HepG2 (cell line): ENCODE measurements around the gene ARG1. TPM values are rescaled to one million over a fixed set of nuclear protein-coding genes. Genes with fewer than 3 reads are reported as not detected.
A peak's percentile ranks its signal among the peaks of the same experiment; 100 is the strongest.

Experiments
- BCL3 ChIP-seq: sonication (generic); formaldehyde crosslinking; IDR thresholded peaks from 2 replicates; pipeline ENCODE4 v1.5.1; 2020; ENCODE audit warnings: mild to moderate bottlenecking, missing genetic modification reagents, moderate library complexity
- CREM ChIP-seq, 2 experiments: sonication (generic) in 1 of 2; formaldehyde crosslinking in 1 of 2; IDR thresholded peaks; 2 replicates each; pipeline versions ENCODE4 v1.4.0 to v1.6.1; 2016 to 2020; ENCODE audit warnings: antibody characterized with exemption in 1 of 2, mild to moderate bottlenecking in 1 of 2, missing genetic modification reagents in 1 of 2
- FOXM1 ChIP-seq: sonication (generic); formaldehyde crosslinking; IDR thresholded peaks from 2 replicates; pipeline ENCODE4 v1.5.0; 2020; ENCODE audit warnings: missing genetic modification reagents
- HMG20B ChIP-seq: conservative IDR thresholded peaks from 2 replicates; pipeline ENCODE4 v1.6.1; 2016; ENCODE audit warnings: missing genetic modification reagents, missing compliant biosample characterization
- JARID2 ChIP-seq: sonication (generic); formaldehyde crosslinking; IDR thresholded peaks from 2 replicates; pipeline ENCODE4 v1.8.1; 2023; ENCODE audit warnings: missing genetic modification reagents, inconsistent platforms; ENCODE audit not compliant: insufficient replicate concordance
- NFIC ChIP-seq: IDR thresholded peaks from 2 replicates; pipeline ENCODE4 v1.6.1; 2012; ENCODE audit warnings: mild to moderate bottlenecking, low read length, inconsistent platforms
- PAX8 ChIP-seq: sonication (generic); formaldehyde crosslinking; IDR thresholded peaks from 2 replicates; pipeline ENCODE4 v1.8.0; 2022; ENCODE audit warnings: mild to moderate bottlenecking, missing genetic modification reagents, borderline replicate concordance
- RCOR2 ChIP-seq: IDR thresholded peaks from 2 replicates; pipeline ENCODE4 v1.6.1; 2016; ENCODE audit warnings: missing biosample characterization, missing genetic modification reagents
- SATB2 ChIP-seq: sonication (generic); formaldehyde crosslinking; IDR thresholded peaks from 2 replicates; pipeline ENCODE4 v1.5.0; 2020; ENCODE audit warnings: missing genetic modification reagents
- SMARCE1 ChIP-seq: fragments of 450-650 bp; IDR thresholded peaks from 2 replicates; pipeline ENCODE4 v1.6.1; 2017; ENCODE audit warnings: borderline replicate concordance
- SUZ12 ChIP-seq: fragments of 150-350 bp; IDR thresholded peaks from 2 replicates; pipeline ENCODE4 v1.6.1; 2014; ENCODE audit warnings: low read depth, low read length
- TARDBP ChIP-seq: sonication (generic); formaldehyde crosslinking; IDR thresholded peaks from 2 replicates; pipeline ENCODE4 v1.8.0; 2022; ENCODE audit warnings: mild to moderate bottlenecking, missing genetic modification reagents
- TCF7 ChIP-seq: sonication (generic); IDR thresholded peaks from 2 replicates; pipeline ENCODE4 v1.6.1; 2016; ENCODE audit warnings: antibody characterized with exemption, low read depth
- TMF1 ChIP-seq: sonication (generic); formaldehyde crosslinking; IDR thresholded peaks from 2 replicates; pipeline ENCODE4 v1.8.1; 2022; ENCODE audit warnings: low read depth, missing genetic modification reagents
- TOPORS ChIP-seq: sonication (generic); formaldehyde crosslinking; IDR thresholded peaks from 2 replicates; pipeline ENCODE4 v1.8.0; 2023; ENCODE audit warnings: mild to moderate bottlenecking, missing genetic modification reagents
- ZBTB38 ChIP-seq: sonication (generic); formaldehyde crosslinking; IDR thresholded peaks from 2 replicates; pipeline ENCODE4 v1.5.1; 2020; ENCODE audit warnings: mild to moderate bottlenecking, missing genetic modification reagents
- ZNF143 ChIP-seq: sonication (generic); formaldehyde crosslinking; IDR thresholded peaks from 2 replicates; pipeline ENCODE4 v1.4.0; 2020; ENCODE audit warnings: missing genetic modification reagents
- ZNF20 ChIP-seq: sonication (generic); formaldehyde crosslinking; IDR thresholded peaks from 2 replicates; pipeline ENCODE4 v1.4.0; 2020; ENCODE audit warnings: mild to moderate bottlenecking, moderate library complexity, missing genetic modification reagents
- ZNF24 ChIP-seq: fragments of 450-650 bp; IDR thresholded peaks from 2 replicates; pipeline ENCODE4 v1.6.1; 2017; ENCODE audit warnings: antibody characterized with exemption, mild to moderate bottlenecking
- ZNF256 ChIP-seq: sonication (generic); formaldehyde crosslinking; conservative IDR thresholded peaks from 2 replicates; pipeline ENCODE4 v1.4.0; 2020; ENCODE audit warnings: missing genetic modification reagents
- ZNF282 ChIP-seq: fragments of 450-650 bp; IDR thresholded peaks from 2 replicates; pipeline ENCODE4 v1.6.1; 2018; ENCODE audit not compliant: partially characterized antibody
- ZNF713 ChIP-seq: sonication (generic); formaldehyde crosslinking; IDR thresholded peaks from 2 replicates; pipeline ENCODE4 v1.4.0; 2020; ENCODE audit warnings: mild to moderate bottlenecking, missing genetic modification reagents
- ZUFSP ChIP-seq: sonication (generic); formaldehyde crosslinking; IDR thresholded peaks from 2 replicates; pipeline ENCODE4 v1.9.0; 2021; ENCODE audit warnings: missing genetic modification reagents, mild to moderate bottlenecking, borderline replicate concordance
- polyA plus RNA-seq, 8 experiments: library from polyadenylated mRNA; depleted of rRNA in 3 of 8; stranded (reverse) in 7 of 8; unstranded in 1 of 8; fragments of >200 nt; fragmentation: Illumina TruSeq in 4 of 8; extraction: Trizol in 4 of 8; gene quantifications; 2 replicates each; pipeline versions ENCODE4 v1.2.1 to v1.2.3, GENCODE V29; 2011 to 2016; ENCODE audit warnings: low read depth in 4 of 8, missing spikeins in 1 of 8, mixed read lengths in 1 of 8; ENCODE audit not compliant: insufficient read depth in 1 of 8
- total RNA-seq, 5 experiments: library from RNA; depleted of rRNA; stranded (reverse); fragments of >200 nt; fragmentation: Illumina TruSeq; extraction: Trizol; gene quantifications; 2 replicates each; pipeline ENCODE4 v1.2.3, GENCODE V29; 2016; ENCODE audit warnings: low read depth in 1 of 5
- TF ChIP-seq, protein P1 (sequence below): sonication (generic); formaldehyde crosslinking; IDR thresholded peaks from 2 replicates; pipeline ENCODE4 v1.4.0; 2020; ENCODE audit warnings: missing genetic modification reagents

ARG1 gene
- total and polyA plus RNA-seq, 2 of the 13 experiments (the other 11 are each of a cell fraction or from before 2014, with no cell fraction given) = 2.2 to 11.2 TPM

DNA sequence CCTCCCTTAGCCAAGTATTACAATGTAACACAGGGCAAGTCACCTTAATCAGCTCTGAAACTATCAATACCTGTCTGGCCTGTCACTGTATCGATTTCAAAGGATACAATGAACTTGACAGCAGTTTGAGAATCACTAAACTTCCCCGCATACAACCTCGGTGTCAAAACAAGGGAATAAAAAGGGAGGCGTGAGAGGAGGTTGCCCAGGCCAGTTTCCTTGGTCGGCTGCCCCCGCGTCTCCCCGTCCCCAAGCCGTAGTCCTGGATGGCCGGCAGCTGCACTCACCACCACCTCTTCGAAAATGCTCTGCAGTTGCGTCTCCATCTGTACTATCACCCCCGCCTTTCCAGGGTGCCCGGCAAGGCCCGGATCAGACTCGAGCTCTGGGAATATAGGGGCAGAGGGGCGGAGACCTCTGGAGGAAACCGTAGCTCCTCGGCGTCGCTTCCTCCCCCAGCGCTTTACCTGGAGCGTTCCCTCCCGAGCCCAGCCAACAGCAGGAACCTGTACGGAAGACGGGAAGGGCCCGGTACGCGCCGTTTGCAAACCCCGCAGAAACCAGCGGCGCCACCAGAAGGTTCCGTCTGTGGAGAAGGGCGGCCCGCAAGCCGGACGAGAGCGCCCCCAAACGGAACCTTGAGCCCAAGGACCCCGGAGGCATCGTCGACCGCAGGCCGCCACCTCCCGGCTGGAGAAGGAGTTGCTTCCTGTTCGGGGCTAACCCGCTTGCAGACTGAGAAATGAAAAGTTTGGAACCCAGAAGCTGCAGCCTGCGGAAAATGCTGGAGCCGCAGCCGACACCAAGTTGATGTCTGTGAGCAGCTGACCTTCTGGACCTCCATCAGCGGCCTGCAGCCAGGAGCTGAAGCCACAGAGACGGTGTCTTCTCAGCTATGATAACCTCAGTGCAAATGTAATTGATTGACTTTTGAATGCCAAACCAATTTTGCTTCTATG is 55.0 kb downstream of the ARG1 start, which contains the start of gene MED23 (continued):
- TF ChIP-seq, protein P1, sequence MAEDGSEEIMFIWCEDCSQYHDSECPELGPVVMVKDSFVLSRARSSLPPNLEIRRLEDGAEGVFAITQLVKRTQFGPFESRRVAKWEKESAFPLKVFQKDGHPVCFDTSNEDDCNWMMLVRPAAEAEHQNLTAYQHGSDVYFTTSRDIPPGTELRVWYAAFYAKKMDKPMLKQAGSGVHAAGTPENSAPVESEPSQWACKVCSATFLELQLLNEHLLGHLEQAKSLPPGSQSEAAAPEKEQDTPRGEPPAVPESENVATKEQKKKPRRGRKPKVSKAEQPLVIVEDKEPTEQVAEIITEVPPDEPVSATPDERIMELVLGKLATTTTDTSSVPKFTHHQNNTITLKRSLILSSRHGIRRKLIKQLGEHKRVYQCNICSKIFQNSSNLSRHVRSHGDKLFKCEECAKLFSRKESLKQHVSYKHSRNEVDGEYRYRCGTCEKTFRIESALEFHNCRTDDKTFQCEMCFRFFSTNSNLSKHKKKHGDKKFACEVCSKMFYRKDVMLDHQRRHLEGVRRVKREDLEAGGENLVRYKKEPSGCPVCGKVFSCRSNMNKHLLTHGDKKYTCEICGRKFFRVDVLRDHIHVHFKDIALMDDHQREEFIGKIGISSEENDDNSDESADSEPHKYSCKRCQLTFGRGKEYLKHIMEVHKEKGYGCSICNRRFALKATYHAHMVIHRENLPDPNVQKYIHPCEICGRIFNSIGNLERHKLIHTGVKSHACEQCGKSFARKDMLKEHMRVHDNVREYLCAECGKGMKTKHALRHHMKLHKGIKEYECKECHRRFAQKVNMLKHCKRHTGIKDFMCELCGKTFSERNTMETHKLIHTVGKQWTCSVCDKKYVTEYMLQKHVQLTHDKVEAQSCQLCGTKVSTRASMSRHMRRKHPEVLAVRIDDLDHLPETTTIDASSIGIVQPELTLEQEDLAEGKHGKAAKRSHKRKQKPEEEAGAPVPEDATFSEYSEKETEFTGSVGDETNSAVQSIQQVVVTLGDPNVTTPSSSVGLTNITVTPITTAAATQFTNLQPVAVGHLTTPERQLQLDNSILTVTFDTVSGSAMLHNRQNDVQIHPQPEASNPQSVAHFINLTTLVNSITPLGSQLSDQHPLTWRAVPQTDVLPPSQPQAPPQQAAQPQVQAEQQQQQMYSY = peak; percentile 87
- peak; percentile 97 for TF ChIP-seq BCL3 (CRISPR knock-in tag)
- TF ChIP-seq TARDBP (CRISPR knock-in tag) = peak; percentile 100
- peak; percentile 44; the same call in 1 of the 2 replicates for TF ChIP-seq FOXM1 (CRISPR knock-in tag)
- peak; percentile 92; the same call in 1 of the 2 replicates for TF ChIP-seq TMF1 (CRISPR knock-in tag)
- peak; percentile 98 for TF ChIP-seq PAX8 (CRISPR knock-in tag)
- TF ChIP-seq ZUFSP (CRISPR knock-in tag) = no peak
- TF ChIP-seq TOPORS (CRISPR knock-in tag) = peak; percentile 100
- TF ChIP-seq SUZ12 = 0 out of 2 replicates have a peak, but pooled peaks have one; percentile 14
- no peak for TF ChIP-seq SMARCE1
- TF ChIP-seq ZNF143 (CRISPR knock-in tag) = peak; percentile 79
- TF ChIP-seq ZNF282 = no peak
- TF ChIP-seq RCOR2 (CRISPR knock-in tag) = peak; percentile 79
- TF ChIP-seq SATB2 (CRISPR knock-in tag) = peak; percentile 69; the same call in 1 of the 2 replicates
- TF ChIP-seq NFIC = peak; percentile 62
- TF ChIP-seq CREM (IDR thresholded peaks at IDR 0.05) = peak; percentile 89
- no peak; the same call in 1 of the 2 replicates for TF ChIP-seq CREM (CRISPR knock-in tag; IDR thresholded peaks at IDR 0.05)
- TF ChIP-seq ZNF20 (CRISPR knock-in tag) = peak; percentile 68; the same call in 1 of the 2 replicates
- peak; percentile 96 for TF ChIP-seq HMG20B
- 0 out of 2 replicates have a peak, but pooled peaks have one; percentile 21 for TF ChIP-seq TCF7
- TF ChIP-seq ZNF256 (CRISPR knock-in tag) = peak; percentile 99
- TF ChIP-seq ZNF713 (CRISPR knock-in tag) = peak; percentile 100
- TF ChIP-seq ZBTB38 (CRISPR knock-in tag) = peak; percentile 96
- TF ChIP-seq JARID2 (CRISPR knock-in tag) = peak; percentile 98
- TF ChIP-seq ZNF24 = peak; percentile 90
